CD1c-positive myeloid dendritic cell (primary cell): ENCODE measurements around the gene ITM2C.
A peak's percentile ranks its signal among the peaks of the same experiment; 100 is the strongest.

Experiments
- DNase-seq: peaks from one replicate; pipeline ENCODE4 v3.0.0-alpha.2; 2016; ENCODE audit errors: extremely low spot score

Gene ITM2C

DNA sequence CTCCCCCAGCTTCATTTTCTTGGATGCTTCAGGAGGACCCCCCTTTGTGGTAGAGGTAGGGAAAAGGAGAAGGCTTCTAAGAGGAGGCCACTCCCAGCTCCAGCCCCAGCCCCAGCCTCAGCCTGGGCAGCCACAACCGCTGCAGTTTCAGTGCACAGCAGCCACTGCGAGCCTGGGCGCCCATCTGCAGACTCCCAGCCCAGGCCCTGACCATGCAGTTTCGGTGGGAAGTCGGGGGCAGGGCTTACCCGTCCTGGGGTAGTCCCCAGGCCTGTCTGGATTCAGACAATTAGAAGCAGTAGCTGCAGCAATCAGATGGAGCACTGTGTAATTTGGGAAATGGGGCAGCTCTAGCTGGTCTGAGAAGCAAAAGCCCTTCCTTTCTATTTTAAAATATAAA is 28.6 kb downstream of the ITM2C start:
- no peak for DNase-seq

DNA sequence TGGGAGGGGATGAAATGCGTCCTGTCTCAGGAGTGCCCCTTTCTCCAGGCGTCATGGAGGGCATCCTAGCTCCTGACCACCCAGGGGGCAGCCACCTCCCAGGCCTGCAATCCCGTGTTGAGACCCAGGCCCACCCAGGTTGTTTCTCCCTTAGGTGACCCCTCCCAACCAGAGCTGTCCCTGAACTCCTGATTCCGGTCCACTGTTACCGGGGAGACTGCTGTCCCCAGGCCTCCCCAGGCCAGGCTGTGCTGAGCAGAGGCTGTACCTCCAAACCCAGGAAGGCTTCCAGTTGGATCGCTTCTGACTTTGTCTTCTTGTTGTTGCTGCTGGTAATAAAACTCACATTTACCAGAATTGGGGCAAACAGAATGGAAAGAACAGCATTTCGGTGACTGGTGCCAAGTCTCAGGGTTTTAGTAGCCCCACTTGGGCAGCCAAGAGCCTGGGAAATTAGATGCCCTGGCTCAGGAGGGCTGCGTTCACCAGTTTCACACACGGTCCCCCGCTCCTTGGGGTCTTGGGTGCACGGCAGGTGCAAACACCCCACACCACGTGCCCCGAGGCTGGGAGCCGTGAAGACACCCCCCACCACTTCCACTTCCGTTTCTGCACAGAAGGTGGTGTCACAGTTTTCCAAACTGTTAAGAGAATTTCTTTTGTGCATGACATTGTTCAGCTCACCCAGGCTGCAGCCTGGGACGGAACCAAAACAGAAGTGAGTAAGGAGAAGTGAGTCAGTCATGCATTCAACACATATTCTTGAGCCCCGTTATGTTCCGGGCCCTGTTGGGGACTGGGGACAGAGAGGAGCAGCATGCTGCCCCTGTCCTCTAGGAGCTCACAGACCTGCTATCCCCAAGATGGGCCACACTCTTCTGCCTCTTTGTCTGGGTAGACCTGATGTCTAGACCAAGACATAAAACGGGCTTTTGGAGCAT is 29.4 kb downstream of the ITM2C start:
- DNase-seq, result peak; percentile 51

DNA sequence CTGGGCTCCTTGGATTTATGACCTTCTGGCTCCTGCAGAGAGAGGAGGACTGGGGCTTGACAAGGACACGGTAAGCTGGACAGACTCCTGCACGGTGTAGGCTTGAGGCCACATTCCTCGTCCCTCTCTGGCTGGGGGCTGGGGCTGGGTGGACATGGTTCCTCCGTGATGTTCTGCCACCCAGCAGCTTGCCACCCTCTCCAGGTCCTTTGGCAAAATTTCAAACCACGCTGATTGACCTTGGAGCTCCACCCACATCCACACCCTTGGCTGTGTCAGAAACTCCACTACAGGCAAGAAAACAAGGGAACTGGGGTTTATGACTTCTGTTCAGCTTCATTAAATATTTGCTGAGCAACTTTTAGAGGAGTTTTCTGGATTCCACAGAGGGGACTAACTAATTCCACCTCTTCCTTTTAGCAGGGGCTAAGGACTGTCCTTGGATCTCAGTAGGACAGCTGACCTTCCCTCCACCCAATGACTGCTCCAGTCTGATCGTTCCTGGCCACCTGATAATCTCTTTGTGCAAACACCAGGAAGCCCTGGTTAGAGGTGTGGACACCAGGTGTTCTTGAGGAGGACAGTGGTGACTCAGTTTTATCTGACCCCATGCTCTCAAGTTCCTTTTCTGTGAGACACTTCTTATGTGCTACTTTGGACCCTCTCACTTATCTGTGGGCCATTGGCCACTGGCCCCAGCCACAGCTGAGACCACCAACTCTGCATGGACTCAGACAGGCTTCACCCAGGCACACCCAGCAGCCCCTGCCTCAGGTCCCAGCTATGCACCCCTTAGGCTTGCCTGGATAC is 31.0 kb downstream of the ITM2C start:
- peak; percentile 30 for DNase-seq

DNA sequence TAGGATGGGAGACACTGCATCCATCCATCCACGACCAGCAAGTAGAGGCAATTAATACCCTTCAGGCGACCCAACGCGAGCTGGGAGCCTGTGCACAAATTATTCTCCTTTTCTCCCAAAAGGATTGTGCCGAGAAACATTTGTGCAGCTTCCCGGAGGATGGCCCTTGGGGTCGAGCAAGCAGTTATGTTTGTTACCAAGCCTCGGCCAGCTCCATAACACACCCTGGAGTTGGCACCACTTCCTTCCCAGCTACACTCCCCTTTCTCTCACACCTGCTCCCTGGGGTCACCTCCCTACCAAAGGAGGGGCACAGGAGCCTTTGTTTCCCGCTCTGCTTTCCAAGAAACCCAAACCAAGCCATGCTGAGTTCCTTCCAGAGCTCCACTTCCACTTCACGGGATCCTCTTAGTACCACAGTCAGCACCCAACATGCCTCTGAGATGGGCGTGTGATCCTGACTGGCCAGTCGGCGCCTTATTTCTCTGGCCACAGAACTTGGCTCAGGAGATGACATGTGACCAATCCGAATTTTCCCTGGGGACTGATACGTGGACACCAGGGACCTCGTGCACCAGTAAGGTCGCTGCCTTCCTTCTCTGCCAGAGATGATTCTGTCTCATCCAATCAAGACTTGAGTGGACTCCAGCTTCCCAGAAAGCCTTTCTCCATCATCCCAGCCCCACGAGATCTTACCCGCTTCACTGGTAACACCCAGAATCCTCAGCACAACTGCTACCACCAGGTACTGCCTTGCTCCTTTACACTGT is 31.8 kb downstream of the ITM2C start:
- no peak for DNase-seq

DNA sequence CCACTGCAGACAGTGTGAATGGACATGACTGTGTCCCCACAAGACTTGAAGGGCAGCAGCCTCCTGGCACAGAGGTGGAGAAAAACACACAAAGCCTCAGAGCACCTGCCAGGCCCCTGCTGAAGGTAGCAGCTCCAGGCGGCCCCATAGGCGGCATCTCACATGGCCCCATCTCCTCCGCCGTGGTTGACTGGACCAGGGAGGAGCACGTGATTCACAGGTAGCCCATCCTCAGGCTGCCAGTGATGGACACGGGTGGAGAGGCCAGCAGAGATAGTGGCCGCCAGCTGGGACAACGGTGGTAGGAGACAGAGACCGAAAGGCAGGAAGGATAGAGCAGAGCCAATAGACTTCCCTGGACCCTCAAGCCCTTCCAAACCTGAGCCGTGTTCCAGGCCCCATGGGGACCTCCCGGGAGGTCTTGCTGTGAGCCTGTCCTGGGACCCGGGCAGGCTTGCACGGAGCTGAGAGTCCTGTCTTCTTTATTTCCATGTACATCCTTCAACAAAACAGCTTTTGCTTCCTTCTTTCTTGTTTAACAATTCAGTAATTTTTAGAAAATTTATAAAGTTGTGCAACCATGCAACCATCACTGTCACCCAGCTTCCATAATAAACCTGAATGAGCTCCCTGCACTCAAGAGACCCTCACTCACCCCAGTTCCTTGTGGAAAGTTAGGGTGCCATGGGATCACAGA is 33.4 kb downstream of the ITM2C start:
- no peak for DNase-seq

DNA sequence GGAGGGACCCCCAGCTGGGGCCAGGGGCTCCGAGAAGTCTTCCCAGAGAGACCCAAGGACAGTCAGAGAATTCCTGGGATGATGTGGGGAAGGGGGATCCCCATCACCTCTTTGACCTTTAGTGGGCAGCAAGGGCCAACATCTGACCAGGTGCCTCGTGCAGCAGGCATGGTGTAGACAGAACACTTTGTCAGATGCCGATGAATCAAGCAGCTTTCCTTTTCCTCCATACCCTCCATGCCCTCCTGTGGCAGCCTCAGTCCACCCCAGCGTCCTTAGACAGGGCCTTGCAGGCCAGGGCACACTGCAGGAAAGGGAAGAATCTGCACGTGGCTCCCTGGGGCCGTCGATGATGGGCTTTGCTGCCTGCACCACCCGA is 34.0 kb downstream of the ITM2C start:
- no peak for DNase-seq

DNA sequence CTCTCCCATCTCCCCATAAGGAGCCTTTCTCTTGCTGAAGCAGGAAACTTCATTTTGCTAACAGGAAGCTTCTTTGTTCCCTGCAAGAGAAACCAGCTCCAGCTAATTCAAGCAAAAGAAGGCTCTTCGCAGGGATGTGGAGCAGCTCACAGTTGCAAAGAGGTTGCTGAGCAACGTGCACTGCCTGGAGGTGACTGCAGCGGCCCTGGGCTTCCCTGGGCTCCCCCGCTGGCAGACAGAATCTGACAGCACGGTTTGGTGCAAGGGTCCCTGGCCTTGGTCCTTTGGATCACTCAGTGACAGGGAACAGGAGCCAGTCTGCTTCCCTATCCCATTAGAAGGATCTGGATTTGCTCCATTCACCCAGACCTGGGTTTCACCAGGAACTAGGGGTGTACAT is 34.5 kb downstream of the ITM2C start:
- no peak for DNase-seq

DNA sequence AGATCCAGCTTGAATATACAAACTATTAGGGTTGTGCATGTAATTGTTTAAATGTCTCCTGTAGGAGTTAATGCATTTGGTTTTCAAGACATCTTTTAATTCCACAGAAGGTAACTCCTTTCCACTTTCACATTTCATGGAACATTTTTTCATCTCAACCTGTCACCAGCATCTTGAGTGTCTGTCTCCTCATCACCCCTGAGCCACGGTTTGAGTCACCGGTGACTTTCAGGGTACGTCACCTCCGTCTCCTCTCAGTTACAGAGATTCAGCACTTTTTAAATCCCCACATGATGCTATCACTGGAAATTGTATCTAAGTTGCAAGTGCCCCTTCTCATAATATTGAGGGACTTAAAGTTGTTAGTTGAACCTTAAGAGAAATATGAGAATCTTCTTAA is 35.0 kb downstream of the ITM2C start:
- DNase-seq, result no peak

DNA sequence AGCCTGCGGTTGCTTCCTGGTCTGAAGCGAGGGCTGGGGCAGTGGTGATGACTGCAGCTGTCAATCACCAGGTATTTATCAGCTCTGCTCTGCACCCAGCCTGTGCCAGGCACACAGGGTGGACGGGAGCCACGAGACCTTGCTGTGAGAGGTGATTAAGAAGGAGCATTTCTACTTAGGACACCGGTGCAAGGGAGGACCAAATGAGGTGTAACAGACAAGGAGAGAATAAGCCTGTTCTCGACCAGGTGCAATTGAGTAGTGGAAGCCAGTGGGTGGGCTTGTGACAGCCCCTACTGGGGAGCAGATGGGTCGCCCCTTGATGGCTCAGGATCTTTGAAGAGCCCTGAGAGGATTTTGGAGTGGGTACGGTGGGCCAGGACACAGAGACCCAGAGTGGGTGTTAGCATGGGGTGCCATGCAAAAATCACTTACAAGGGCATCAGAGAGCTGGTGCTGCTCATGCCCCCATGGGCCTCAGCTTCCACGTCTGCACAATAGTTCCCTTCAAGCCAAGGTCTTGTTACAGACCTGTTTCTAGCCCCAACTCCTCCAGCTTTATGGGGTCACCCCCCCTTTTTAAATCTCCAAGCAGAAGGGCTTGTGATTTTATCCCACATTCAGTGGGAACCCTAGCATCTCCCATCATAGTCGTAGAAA is 35.7 kb downstream of the ITM2C start:
- DNase-seq, result no peak

DNA sequence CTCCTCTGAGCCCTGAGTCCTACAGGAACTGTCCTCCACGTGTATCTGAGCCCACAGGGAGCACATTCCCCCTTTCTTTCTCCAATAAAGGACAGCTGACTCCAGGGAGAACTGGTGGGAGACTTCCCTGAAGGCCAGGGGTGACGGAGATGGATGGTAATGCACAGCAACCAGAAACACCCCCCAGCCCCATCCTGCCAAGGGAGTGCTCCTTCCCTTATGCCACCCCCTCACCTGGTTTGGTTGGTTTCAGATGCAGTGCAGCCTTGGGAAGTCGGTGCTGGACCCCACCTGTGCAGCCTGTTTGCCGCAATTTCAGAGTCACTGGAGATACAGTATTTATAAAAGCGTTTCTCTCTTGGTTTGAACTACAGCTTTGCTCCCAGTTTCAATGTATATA is 36.3 kb downstream of the ITM2C start:
- no peak for DNase-seq

DNA sequence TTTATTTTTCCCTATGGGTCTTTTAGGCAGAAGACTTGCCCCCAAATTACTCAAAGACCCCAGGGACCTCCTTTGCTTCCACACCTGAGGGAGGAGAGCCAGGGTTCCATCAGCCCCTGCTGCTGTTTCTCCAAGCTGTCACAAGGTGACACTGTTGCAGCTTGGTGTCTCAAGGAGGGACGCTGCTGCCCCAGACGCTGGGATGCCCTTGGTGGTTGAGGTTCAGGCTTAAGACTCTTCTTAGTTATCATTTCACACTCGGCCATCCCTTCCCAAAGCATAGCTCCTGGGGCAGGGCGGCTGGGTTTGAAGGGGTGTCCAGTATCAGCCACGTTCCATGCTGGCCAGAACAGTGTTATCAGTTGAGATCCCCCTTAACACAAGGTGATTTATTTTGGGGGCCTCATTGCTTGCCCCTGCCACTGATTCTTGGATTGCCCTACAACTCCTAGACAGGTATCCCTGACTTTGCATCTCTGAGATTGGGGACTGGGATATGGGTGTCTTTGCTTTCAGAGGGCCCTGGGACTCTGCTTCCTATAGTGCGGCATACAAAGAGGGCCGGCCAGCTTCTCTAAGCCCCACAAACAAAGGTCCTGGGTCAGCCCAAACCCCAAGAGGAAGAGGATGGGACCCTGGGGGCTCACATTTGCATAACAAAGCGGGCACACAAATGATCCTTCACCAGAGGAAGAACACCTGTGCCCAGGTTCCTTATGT is 37.6 kb downstream of the ITM2C start:
- peak; percentile 73 for DNase-seq

DNA sequence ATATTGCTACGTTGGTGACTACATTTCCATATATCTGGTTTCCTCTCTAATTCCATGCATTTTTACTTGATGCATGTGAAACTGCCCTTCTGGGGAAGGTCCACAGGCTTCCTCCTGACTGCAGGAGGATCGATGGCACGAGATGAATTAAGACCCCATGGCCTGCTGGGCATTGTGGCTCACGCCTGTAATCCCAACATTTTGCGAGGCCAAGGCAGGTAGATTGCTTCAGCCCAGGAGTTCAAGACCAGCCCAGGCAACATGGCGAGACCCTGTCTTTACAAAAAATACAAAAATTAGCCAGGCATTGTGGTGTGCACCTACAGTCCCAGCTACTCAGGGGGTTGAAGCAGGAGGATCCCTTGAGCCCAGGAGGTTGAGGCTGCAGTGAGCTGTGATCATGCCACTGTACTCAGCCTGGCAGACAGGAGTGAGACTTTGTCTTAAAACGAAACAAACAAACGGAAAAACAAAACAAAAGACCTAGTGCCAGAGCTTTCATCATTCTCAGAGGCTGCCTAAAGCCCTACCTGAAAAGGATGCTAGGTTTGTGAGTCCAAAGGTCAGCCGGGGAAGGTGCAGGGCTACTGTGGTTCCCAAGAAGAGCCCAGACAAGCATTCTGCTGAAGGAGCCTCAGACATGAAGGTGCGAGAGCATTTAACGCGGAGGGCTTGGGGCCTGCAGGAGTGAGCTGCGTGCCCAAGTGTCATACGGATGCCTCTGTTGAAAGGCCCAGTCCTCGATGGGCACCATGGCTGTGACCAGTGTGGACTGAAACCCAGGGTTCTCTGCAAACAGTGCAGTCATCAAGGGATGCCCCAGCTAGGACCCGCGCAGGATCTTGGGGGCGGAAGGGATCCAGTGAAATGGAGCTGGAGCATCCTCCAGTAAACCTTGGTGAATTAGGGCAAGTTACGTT is 38.7 kb downstream of the ITM2C start:
- DNase-seq, result no peak

DNA sequence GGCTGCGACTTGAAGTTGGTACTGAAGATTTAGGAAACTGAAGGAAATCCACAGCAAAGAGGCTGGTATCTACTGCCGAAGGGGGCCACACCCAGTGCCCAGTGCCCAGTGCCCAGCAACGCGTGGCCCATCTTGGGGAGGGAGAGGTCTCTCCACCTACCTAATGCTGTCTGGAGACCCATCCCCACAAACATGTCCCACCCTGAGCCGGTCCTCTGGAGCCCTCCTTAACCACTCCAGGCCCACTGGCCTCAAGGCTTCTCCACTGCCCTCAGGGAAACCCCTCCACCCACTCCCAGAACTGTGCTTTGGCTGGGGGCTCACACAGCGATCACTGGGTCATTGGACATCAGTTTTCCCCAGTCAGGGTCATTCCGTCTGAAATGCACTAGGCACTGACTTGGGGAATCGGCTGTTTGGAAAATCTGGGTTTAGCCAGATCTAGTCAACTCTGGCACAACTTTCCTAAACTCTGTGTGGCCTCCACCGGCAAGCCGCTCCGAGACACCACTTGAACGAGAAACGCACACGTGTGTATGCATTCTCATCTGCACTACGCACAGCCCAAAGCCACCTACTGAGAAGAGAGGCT is 40.2 kb downstream of the ITM2C start:
- no peak for DNase-seq

DNA sequence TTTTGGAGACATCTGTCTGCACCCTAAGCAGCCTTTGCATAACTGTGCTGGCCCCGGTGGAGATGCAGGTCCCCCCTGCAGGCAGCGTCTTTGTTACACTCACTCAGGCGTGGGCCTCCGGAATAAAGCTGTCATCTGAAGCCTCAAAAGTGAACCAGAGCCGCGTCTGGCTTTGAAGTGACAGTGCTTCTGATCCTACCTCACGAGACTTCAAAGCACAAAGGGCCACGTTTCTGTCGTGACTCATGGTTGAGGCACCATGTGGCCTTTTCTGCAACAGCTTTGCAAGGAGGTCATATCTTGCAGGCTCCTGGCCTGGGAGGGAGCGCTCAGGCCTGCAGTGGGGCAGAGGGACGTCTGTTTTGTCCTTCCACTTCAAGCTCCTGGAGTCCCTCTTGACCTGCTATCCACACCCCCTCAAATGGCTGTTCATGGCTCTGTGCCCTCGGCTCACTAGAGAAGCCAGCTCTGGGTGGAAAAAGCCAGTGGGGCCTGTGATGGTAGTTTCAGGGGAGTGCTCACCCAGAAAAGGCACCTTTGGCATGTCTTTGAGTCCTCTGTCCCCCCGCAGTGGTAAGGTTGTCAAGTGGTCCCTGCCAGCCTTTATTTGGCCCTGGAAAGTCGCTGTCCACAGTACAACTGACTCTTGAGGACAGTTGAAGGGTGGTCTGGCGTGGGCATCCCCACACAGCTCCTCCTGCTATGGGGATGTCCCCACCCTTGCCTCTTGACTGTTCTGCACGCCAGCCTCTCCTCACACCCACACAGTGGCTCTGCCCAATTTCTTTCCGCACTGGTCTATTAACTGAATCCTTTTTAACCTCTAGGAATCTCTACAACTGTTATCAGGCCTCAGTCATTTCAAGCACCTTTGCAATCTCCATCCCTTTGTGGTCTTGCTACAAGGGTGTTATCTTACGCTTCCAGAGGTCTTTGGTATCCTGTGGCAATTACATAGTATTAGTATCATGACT is 41.0 kb downstream of the ITM2C start:
- DNase-seq, result no peak

DNA sequence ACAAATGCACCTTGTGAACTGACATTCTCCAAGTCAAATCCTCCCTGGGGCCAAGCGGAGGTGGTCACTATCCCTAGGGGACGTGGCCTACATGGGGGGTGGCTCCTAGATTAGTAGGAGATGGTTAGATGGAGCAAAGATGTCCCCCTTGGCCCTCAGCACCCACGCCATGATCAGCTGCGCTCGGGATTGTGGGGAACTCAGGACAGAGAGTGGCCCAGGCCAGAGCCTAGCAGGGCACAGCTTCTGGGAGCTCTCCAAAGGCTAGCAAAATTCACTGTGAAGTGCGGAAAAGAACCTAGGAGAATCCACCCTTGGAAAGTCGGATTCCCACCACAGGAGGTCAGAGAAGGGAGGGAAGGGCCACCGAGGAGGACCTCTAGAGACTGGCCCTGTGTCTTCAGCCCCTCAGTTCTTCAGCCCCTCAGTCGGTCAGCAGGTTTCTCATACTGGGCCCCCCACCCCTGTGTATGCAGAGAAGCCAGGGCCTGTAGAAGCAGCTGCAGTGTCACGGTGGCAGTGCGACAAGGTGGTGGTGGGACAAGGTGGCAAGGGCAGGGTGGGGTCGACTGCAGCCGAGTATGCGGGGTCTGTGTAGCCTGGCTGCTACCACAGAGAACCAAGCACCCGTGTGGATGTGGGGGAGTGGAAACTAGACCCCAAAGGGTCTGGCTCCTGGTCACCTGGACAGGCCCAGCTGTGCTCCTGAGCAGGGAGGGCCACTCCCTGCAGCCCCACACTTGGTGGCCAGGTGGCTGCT is 41.9 kb downstream of the ITM2C start:
- DNase-seq, result no peak

DNA sequence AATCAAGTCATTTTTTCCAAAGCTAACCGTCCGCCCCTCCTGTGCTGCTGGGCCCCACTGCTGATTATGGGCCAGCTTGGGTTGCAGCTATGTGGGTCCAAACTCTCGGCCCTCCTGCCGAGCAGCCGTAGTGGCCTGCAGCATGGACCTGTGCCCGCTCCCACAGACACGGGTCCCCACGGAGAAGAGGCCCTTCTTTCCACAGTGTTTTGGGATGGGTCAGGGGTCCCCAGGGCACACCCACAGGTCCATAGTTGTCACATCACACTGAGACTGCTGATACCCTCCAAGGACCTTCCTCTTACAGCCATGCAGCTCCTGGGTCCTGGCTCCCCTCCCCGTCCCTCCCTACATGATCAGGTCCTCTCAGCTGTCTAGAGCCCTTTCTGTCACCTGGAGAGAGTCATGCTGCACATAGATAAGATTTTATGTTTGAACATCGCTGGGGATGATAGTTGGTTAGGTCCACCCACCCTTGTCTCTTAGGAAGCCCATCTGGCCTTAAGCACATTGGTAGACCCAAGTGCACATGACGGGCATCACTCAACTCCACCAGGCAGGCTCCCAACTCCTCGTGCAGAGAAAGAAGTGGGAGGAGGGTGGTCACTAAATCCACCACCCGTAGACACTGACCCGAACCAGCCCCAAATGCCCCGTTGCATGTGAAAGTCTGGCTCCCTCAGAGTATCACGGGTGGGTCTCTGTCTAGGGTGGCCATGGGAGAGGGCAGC is 42.8 kb downstream of the ITM2C start:
- DNase-seq, result no peak
